NCI-H187 (cell line): Measurements from ENCODE around the gene POU2AF1.

Source experiments
- DNase-seq, 2 experiments: peaks; one replicate each; lab custom pipeline; 2025; lab: John Stamatoyannopoulos, UW

POU2AF1 gene, protein sequence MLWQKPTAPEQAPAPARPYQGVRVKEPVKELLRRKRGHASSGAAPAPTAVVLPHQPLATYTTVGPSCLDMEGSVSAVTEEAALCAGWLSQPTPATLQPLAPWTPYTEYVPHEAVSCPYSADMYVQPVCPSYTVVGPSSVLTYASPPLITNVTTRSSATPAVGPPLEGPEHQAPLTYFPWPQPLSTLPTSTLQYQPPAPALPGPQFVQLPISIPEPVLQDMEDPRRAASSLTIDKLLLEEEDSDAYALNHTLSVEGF

DNA sequence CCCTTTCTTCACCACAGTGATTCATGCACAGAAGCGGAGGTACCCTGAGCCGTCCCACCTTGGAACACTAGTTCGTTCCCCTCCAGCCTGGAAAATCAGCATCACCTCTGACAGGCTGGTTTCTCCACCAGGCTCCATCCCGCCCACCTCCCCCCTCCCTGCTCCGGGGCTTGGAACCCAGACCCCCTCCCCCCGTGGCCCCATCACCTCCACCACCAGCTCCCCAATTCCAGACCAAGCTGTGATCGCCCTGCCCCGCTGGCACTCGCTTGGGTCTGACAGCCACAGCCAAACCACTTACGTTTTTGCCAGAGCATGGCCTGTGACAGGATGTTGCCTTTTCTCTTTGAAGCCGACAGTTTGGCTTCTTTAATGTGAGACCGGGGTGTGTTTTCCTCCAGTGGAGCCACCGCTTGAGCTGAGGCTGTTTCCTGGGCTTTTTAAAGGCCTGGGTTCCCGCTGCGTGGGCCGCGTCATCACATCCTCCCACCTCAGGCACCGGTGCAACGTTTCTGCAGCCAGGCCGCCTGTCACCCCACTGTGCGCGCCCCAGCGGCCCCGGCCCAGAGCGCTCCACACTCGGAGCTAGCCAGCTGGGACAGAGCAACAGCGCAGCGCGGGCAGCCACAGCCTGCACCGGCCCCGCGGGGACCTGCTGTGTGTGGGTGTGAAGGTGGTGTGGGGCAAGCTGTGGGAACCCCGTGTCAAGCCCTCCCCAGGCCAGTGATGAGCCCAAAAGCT lies at the start of gene POU2AF1:
POU2AF1 (minus strand) TSS at position 415 of the 741 bp plus-strand sequence; CDS start at position 317, 98 bp downstream.
- DNase-seq, result no peak

- no peak for DNase-seq
Observed at GRCh38 chr11:111428113-111428876, 49.2 kb upstream of the POU2AF1 start.

- DNase-seq, result no peak
Observed at GRCh38 chr11:111427471-111427912, 48.4 kb upstream of the POU2AF1 start.

DNA sequence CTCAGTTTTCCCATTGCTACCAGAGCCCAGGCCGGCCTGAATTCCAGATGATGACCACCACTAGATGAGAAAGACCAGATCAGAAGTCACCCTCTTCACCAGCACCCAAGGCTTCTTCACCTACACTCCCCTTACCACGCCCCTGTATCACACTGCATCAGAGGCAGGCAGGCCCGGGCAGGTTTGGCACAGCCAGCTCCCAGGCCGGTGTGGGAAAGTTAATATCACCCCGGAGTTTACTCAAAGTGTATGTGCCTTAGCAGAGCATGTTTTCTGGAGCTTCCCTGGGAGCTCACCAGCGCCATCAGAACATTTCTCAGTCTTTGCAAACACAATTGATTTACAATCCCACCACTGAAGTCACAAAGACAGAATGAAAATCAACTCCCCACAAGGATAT lies 47.5 kb upstream of the POU2AF1 start:
- no peak for DNase-seq

GRCh38 chr11:111423250-111423615 lies 44.2 kb upstream of the POU2AF1 start:
- DNase-seq, result no peak

- no peak for DNase-seq
Observed at GRCh38 chr11:111422494-111423249, 43.6 kb upstream of the POU2AF1 start.

DNA sequence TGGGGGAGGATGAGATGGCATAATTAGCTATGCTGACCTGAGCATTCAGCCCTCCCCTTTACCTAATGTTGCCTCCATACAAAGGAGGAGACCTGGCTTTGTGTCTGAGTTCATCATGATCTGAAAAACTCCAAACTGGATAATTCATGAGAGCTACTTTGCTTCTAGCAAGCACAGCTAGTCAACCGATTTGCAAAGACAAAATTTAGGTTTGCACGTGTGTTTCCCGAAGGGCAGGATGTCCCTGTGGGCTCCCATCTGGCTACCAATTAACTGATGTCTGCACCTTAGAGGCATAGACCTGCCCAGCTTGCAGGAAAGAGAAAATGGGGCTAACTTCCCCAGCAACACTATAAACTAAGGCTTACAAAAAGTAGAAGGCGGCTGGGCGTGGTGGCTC lies 42.2 kb upstream of the POU2AF1 start:
- DNase-seq, result no peak

- no peak for DNase-seq
Observed at GRCh38 chr11:111419641-111420327, 40.7 kb upstream of the POU2AF1 start.

DNA sequence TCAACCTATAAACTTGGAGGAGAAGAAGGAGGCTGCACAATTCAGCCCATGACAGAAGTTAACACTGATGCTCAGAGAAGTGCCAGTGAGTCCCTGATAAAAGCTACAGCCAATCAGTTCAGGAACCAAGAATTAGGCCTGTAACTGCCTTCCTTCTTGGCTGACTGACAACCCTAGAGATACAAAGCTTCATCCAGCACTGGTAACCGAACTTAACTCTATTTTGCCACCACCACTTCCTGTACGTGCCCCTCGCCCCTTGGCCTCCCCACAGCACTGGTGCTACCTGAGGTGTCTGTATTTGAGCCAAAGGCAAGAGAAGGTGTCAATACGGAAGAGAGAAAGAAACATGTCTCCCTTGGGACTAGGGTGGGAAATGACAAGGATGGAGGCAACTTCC lies 40.1 kb upstream of the POU2AF1 start:
- no peak for DNase-seq

DNA sequence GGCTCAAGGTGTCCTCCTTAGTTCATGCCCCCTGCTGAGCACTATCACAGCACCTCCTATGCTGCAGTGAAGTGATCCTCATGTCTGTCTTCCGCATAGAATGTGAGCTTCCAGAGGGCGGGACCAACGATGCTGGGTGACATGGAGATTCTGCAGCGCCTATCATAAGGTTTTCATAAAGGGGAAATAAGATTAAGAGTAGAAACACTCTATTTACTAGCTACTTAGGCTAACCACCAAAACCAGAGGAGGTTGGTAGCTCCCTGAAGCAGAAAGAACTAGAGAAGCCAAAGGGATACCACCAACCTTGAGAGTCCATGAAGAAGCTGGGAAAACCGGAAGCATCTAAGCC lies 39.3 kb upstream of the POU2AF1 start:
- no peak for DNase-seq

DNA sequence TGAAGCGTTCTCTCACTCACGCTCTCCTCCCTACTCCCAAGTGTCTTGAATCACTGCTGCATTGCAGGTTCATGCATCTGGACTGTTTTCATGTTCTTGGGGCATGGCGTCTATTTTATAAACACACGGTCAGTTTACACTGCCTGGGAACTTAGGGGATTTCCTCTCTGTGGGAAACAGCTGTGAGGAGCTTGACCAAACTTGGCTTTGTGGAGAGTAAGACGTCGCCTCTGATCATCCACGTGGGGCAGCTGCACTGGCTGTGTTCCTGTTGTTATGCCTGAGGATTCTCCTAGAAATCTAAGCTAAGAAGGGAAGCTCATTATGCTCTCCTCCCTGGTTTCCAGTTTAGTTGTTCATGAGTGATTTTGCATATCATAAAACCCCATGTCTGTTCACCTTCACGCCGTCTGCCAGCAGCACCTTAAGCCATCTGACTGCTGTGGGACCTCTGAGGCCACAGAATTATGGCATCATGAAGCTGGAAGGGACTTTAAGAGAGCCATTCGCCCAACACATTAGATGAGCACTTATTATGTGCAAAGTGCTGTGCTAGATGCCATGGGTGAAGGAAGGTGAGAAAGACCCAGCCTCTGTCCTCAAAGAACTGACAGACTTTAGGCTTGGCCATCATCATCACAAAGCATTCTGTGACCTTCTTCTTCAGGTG lies 38.8 kb upstream of the POU2AF1 start:
- DNase-seq, result no peak

DNA sequence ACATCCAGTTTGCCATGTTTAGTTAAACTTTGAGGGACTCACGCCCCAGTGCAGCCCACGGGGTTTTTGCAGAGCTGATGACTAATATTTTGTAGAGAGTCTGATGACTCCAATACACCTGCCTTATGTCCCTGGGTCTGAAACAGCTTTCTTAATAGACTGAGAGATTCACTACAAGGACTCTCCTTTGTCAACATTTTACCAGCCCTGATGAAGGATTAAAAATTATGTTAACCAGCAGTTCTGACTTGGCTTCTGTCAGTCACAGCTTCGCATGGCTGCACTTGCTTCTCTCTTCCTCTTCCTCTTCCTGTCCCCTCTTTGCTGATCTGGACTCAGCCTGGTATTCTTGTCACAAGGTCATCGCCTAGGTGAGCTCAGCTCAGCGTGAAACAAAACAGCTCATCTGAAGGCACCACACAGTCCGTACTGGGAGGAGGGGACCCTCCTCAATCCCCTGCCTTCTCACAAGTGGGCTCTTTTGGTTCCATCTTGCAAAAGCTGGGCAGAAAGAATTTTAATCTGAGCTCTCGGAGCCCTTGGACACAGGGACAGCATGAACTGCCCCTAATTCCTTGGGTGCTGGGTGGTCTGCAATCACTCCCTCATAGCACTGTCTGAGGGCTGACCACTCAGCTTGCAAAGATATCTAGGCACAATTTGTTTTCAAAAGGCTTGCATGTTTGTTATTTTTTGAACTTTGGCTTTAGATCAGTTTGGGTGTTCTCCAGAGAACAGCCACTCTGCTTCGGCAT lies 38.1 kb upstream of the POU2AF1 start:
- no peak for DNase-seq

GRCh38 chr11:111416231-111416960 lies 37.3 kb upstream of the POU2AF1 start:
- DNase-seq, result no peak

DNA sequence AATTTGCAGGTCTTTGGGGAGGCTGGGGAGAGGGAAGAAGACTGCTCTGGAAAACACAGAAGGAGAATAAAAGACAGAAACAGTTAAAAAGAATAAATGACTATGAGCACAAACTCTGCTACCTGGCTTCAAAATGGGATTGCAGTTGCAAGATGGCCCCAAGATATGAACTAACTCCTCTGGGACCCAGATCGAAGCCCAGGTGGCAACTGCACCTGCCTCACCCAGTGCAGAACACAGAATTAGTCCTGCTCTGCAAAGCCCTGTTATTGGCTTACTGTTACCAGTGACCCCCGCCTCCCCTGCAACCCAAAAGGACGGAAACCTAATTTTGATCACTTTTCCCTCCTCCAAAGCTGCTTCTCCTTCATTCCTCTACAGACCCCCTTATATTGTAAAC lies 35.9 kb upstream of the POU2AF1 start:
- no peak for DNase-seq

DNA sequence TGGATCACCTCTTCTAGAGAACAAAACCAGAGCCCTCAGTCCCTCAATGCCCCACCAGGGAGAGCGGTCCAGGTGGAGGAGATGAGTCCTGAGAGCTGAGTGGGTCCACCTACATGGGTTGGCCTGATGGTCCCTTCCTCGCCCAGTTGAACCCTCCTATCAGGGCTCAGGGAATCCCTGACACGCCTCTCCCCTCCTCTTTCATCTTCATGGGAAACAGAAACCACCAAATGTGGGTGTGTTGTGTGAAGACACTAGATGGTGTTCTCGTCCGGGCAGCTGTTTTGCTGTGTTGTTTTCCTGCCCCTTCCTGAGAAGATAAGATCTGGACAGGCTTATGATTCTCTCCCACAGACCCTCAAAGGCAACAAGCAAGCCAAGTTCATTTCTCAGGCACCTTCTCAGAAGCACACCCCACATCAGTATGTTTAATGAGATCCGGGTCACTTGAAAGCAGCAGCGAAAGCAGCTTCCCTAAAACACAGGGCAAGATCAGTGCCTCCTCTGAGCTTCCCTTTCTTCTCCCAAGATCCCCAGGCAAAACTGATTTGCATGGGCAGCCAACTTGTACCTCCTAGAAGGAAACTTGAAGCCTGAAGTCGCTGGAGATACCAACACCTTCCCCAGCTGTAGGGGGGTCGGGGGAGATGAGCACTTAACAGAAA lies 35.3 kb upstream of the POU2AF1 start:
- DNase-seq, result no peak

DNA sequence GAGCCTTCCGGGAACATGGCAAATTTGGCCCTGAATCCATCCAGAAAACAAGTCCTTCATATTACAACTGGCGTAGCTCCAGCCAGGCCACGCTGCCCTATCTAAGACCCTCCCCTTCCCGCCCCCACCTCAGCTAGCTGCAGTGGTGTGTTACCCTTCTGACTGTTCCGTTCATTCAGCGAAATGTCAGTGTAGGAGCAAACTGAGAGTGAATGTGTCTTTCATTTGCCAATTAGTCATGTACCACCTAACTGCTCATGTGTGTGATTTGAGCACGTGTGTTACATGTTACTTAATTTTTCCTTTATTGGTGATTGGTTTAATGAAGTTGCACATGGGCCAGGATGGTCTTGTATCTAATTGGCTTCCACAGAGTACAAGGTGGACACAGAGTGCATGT lies 34.8 kb upstream of the POU2AF1 start:
- DNase-seq, result no peak

DNA sequence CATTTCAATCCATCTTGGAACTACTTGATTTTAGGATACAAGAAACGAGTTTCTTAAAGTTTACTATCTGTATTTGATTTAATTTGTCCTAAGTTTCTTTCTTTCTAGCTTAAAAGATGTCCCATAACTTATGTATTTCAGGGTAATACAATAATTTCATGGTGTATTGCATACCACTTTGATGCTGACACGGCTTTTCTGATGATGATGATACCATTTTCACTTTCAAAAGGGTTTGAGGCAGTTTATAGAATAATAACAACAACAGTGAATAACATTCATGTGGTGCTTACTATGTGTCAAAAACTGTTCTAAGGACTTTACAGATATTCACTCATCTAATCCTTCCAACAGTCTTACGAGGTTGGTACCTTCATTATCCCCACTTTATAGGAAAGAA lies 33.2 kb upstream of the POU2AF1 start:
- DNase-seq, result no peak

GRCh38 chr11:111411456-111411855 lies 32.4 kb upstream of the POU2AF1 start:
- no peak for DNase-seq

GRCh38 chr11:111410951-111411350 lies 31.9 kb upstream of the POU2AF1 start:
- no peak for DNase-seq
